ENCODE measurements around the gene ADARB1. TPM values are rescaled to one million over a fixed set of nuclear protein-coding genes. Genes with fewer than 3 reads are reported as not detected.

The ADARB1 gene
- total RNA-seq, 1 experiment from 2014 or later, result 14.6 TPM

- Mint-ChIP-seq H3K4me3 (no peak overlapping the region), H3K4me1 (no peaks in the 10 kb centered on the region), H3K9me3 (no peaks in the 10 kb centered on the region), H3K27me3 (ENCODE audit: low read depth) (no peaks in the 10 kb centered on the region), H3K27ac (no peak overlapping the region), H3K36me3 (peaks cover 37% of the 10 kb centered on the region)
- ChIA-PET CTCF (interaction anchor here (3.6 kb wide), 1 partner anchor 124 kb away, joined by 16 read pairs; no protein-coding TSS in a partner anchor), POLR2A (no interaction called here)
- ATAC-seq, result no peak
- TF ChIP-seq E2F5 (CRISPR knock-in tag; IDR thresholded peaks at IDR 0.05), result no peak
- TF ChIP-seq KAT7 (CRISPR knock-in tag; IDR thresholded peaks at IDR 0.05; ENCODE audit: borderline replicate concordance), result no peak
- no peak for TF ChIP-seq RORB (CRISPR knock-in tag; IDR thresholded peaks at IDR 0.05)
- no peak for TF ChIP-seq FOXK1 (CRISPR knock-in tag; IDR thresholded peaks at IDR 0.05)
- DNase-seq (ENCODE audit: low spot score), result no peak
These were observed 189.2 kb downstream of the ADARB1 start for GRCh38 chr21:45263534-45263933.

GRCh38 chr21:45264146-45264911, 189.9 kb downstream of the ADARB1 start:
- Mint-ChIP-seq H3K36me3 (peaks cover 37% of the 10 kb centered on the region), H3K9me3 (no peaks in the 10 kb centered on the region), H3K27ac (no peak overlapping the region), H3K4me1 (no peaks in the 10 kb centered on the region), H3K27me3 (ENCODE audit: low read depth) (no peaks in the 10 kb centered on the region), H3K4me3 (no peak overlapping the region)
- DNase-seq (ENCODE audit: low spot score) (no peak), ATAC-seq (no peak)
- POLR2A ChIA-PET, result no interaction called here
- CTCF ChIA-PET, result interaction anchor here (3.6 kb wide), 1 partner anchor 125 kb away, joined by 16 read pairs; no protein-coding TSS in a partner anchor
- TF ChIP-seq FOXP4 (CRISPR knock-in tag; IDR thresholded peaks at IDR 0.05), result no peak
- TF ChIP-seq ZNF532 (CRISPR knock-in tag; IDR thresholded peaks at IDR 0.05; ENCODE audit: borderline replicate concordance), result no peak
- TF ChIP-seq RELA (CRISPR knock-in tag; IDR thresholded peaks at IDR 0.05; ENCODE audit: borderline replicate concordance), result no peak
- no peak for TF ChIP-seq ZNF423 (CRISPR knock-in tag; IDR thresholded peaks at IDR 0.05)
- no peak for TF ChIP-seq CDX4 (CRISPR knock-in tag; IDR thresholded peaks at IDR 0.05; ENCODE audit: borderline replicate concordance)
- no peak for TF ChIP-seq GRHL2 (CRISPR knock-in tag; IDR thresholded peaks at IDR 0.05; ENCODE audit: insufficient replicate concordance, severe bottlenecking)
- TF ChIP-seq ATF6 (CRISPR knock-in tag; IDR thresholded peaks at IDR 0.05), result no peak

Data from WTC11 (cell line).